CD4-positive, alpha-beta T cell (primary cell): ENCODE data around the gene MRAS. TPM values are rescaled to one million over a fixed set of nuclear protein-coding genes. Genes with fewer than 3 reads are reported as not detected.
"Not testable (repeated sequence)": the region's sequence is repeated elsewhere in the genome, so short reads cannot be mapped to it uniquely, and the experiment has no call there.

ENCODE experiments used
- ATAC-seq: fragments of 200-7000 bp; cut with Tn5 transposase; one replicate; pipeline ENCODE4 v1.10.0; 2022; ENCODE audit warnings: mild to moderate bottlenecking; ENCODE audit not compliant: poor library complexity
- CTCF ChIA-PET: fragments of 350-600 bp; sonication (Branson Sonifier 250); formaldehyde crosslinking; loops from one replicate; lab custom pipeline; 2021; ENCODE audit warnings: antibody characterized with exemption, inconsistent platforms; lab: Charles Lee
- POLR2A ChIA-PET: fragments of 350-600 bp; sonication (Branson Sonifier 250); formaldehyde crosslinking; loops from one replicate; lab custom pipeline; 2021; ENCODE audit warnings: antibody characterized with exemption, inconsistent platforms; lab: Charles Lee
- DNase-seq, 14 experiments: peaks; one replicate each; pipeline ENCODE4 v3.0.0-alpha.2; 2013 to 2020; ENCODE audit warnings: mixed read lengths in 2 of 14
- H3K27ac ChIP-seq, 2 donors: one replicate each; pipeline versions ENCODE4 v1.5.1 to v1.7.0; 2013; ENCODE audit warnings: low read length in 2 of 2, low read depth in 1 of 2, mild to moderate bottlenecking in 1 of 2
- H3K27me3 ChIP-seq, 2 experiments: 1 replicate in 1 of 2; 2 replicates in 1 of 2; pipeline versions ENCODE4 v1.6.1 to v1.7.0; 2013; ENCODE audit warnings: low read length in 2 of 2, control low read depth in 1 of 2, mild to moderate bottlenecking in 1 of 2, moderate library complexity in 1 of 2; ENCODE audit not compliant: insufficient read depth in 2 of 2, control insufficient read depth in 1 of 2
- H3K36me3 ChIP-seq: one replicate; pipeline ENCODE4 v1.6.1; 2013; ENCODE audit warnings: low read length, control low read depth; ENCODE audit not compliant: insufficient read depth
- H3K4me1 ChIP-seq: one replicate; pipeline ENCODE4 v1.6.1; 2013; ENCODE audit warnings: low read length, control low read depth; ENCODE audit not compliant: insufficient read depth
- H3K4me3 ChIP-seq: one replicate; pipeline ENCODE4 v1.5.1; 2013; ENCODE audit warnings: mild to moderate bottlenecking, low read length, moderate library complexity
- H3K9me3 ChIP-seq, 2 experiments: 1 replicate in 1 of 2; 2 replicates in 1 of 2; pipeline versions ENCODE4 v1.6.1 to v1.7.0; 2013; ENCODE audit warnings: low read length in 2 of 2, mild to moderate bottlenecking in 2 of 2, control low read depth in 1 of 2, moderate library complexity in 1 of 2; ENCODE audit not compliant: control insufficient read depth in 1 of 2, insufficient read depth in 1 of 2
- H3K27ac Mint-ChIP-seq: one replicate; pipeline ENCODE4 v1.8.0; 2020; ENCODE audit warnings: mixed read lengths
- H3K27me3 Mint-ChIP-seq: one replicate; pipeline ENCODE4 v1.8.0; 2021; ENCODE audit warnings: mixed read lengths
- H3K36me3 Mint-ChIP-seq: one replicate; pipeline ENCODE4 v1.8.0; 2021; ENCODE audit warnings: low read depth, mixed read lengths
- H3K4me1 Mint-ChIP-seq: one replicate; pipeline ENCODE4 v1.8.0; 2021; ENCODE audit warnings: low read depth, mixed read lengths
- H3K4me3 Mint-ChIP-seq: one replicate; pipeline ENCODE4 v1.8.0; 2020; ENCODE audit warnings: mild to moderate bottlenecking, mixed read lengths
- H3K9me3 Mint-ChIP-seq: one replicate; pipeline ENCODE4 v1.8.0; 2020; ENCODE audit warnings: mixed read lengths
- CTCF ChIP-seq: fragments of 200-600 bp; IDR thresholded peaks from one replicate; pipeline ENCODE4 v1.8.0; 2022; ENCODE audit warnings: antibody characterized with exemption, mild to moderate bottlenecking
- intact Hi-C, 2 experiments: fragments of 100-400 bp; cut with DNase I in 1 of 2; cut with micrococcal nuclease in 1 of 2; formaldehyde crosslinking; loops; one replicate each; pipeline versions ENCODE4 v1.15.1 to v1.9.0; 2023 to 2025; cut with DNase I, micrococcal nuclease
- total RNA-seq, 174 experiments: library from RNA in 2 of 174; stranded (reverse) in 2 of 174; gene quantifications; one replicate each; pipeline ENCODE4 v1.2.3 and lab custom pipeline; 2021 to 2026

The MRAS gene
- total RNA-seq, 2 experiments from 2014 or later = 0.45 to 0.47 TPM

GRCh38 chr3:138376663-138377062, 28.3 kb downstream of the MRAS start:
- Mint-ChIP-seq H3K27ac (no peak overlapping the region), H3K27me3 (peaks cover 3% of the 10 kb centered on the region), H3K4me1 (no peaks in the 10 kb centered on the region), H3K9me3 (no peaks in the 10 kb centered on the region), H3K36me3 (no peaks in the 10 kb centered on the region), H3K4me3 (no peak overlapping the region)
- H3K9me3 ChIP-seq = no peaks in the 10 kb centered on the region
- H3K27ac ChIP-seq = no peak overlapping the region
- no peaks in the 10 kb centered on the region for H3K27me3 ChIP-seq
- no peaks in the 10 kb centered on the region for H3K36me3 ChIP-seq
- H3K4me1 ChIP-seq = no peaks in the 10 kb centered on the region
- TF ChIP-seq CTCF = no peak
- intact Hi-C loops = no loop called here
- no peak overlapping the region for H3K4me3 ChIP-seq
- DNase-seq = no peak
- ChIA-PET POLR2A (no interaction called here), CTCF (no interaction called here)
- no peak for ATAC-seq

- H3K4me3 ChIP-seq, H3K9me3 Mint-ChIP-seq, H3K4me1 Mint-ChIP-seq, ATAC-seq, DNase-seq, H3K4me1 ChIP-seq, H3K27ac ChIP-seq, H3K27ac Mint-ChIP-seq, CTCF ChIA-PET, intact Hi-C loops, H3K36me3 ChIP-seq, H3K27me3 ChIP-seq, H3K4me3 Mint-ChIP-seq, POLR2A ChIA-PET, H3K9me3 ChIP-seq, H3K36me3 Mint-ChIP-seq, H3K27me3 Mint-ChIP-seq: not testable (repeated sequence)
Observed at GRCh38 chr3:138377212-138377611, 28.8 kb downstream of the MRAS start.

- Histone ChIP-seq H3K4me3 (no peak overlapping the region), H3K9me3 (no peaks in the 10 kb centered on the region), H3K4me1 (no peaks in the 10 kb centered on the region), H3K27ac (no peak overlapping the region), H3K36me3 (no peaks in the 10 kb centered on the region), H3K27me3 (no peaks in the 10 kb centered on the region)
- no peak for DNase-seq
- Mint-ChIP-seq H3K9me3 (no peaks in the 10 kb centered on the region), H3K27me3 (no peaks in the 10 kb centered on the region), H3K36me3 (no peaks in the 10 kb centered on the region), H3K4me1 (no peaks in the 10 kb centered on the region), H3K4me3 (no peak overlapping the region), H3K27ac (no peak overlapping the region)
- ChIA-PET POLR2A (no interaction called here), CTCF (no interaction called here)
- ATAC-seq = no peak
- intact Hi-C loops = no loop called here
- no peak for TF ChIP-seq CTCF
Observed at GRCh38 chr3:138377804-138378203, 29.4 kb downstream of the MRAS start.

- Histone ChIP-seq H3K27me3 (no peaks in the 10 kb centered on the region), H3K36me3 (no peaks in the 10 kb centered on the region), H3K4me3 (no peak overlapping the region), H3K9me3 (no peaks in the 10 kb centered on the region), H3K4me1 (no peaks in the 10 kb centered on the region), H3K27ac (no peak overlapping the region)
- no peak for ATAC-seq
- TF ChIP-seq CTCF = no peak
- no peak for DNase-seq
- ChIA-PET CTCF (no interaction called here), POLR2A (no interaction called here)
- no peak overlapping the region for H3K4me3 Mint-ChIP-seq
- H3K36me3 Mint-ChIP-seq = no peaks in the 10 kb centered on the region
- H3K27me3 Mint-ChIP-seq = no peaks in the 10 kb centered on the region
- no peaks in the 10 kb centered on the region for H3K9me3 Mint-ChIP-seq
- H3K4me1 Mint-ChIP-seq = no peaks in the 10 kb centered on the region
- intact Hi-C loops = no loop called here
- H3K27ac Mint-ChIP-seq = no peak overlapping the region
Observed at GRCh38 chr3:138378331-138378730, 30.0 kb downstream of the MRAS start.
